Measurements from ENCODE around the gene PRPF40A. TPM values are rescaled to one million over a fixed set of nuclear protein-coding genes. Genes with fewer than 3 reads are reported as not detected.

The PRPF40A gene
- total RNA-seq, 2 experiments from 2014 or later, result 116 to 117 TPM

Other genes with a start within 250 kb of the PRPF40A start
- 10 to 100 TPM; 42.9 to 44.4 TPM for gene ARL6IP6, start 1.2 kb upstream of the PRPF40A start, total RNA-seq

Measured in activated CD8-positive, alpha-beta T cell treated with anti-CD3 and anti-CD28 coated beads, Interleukin-2, amount 10 ng/mL, durations not matched to agents 7 days and 5 days (primary cell).